KMS-11 (cell line): Measurements from ENCODE around the gene CTCFL.

Experiments
- H2AFZ ChIP-seq: fragments of 200-600 bp; sonication (generic); 2 replicates; pipeline ENCODE4 v1.6.1; 2016; ENCODE audit warnings: antibody characterized with exemption, mixed run types, low read depth
- H3K27ac ChIP-seq: fragments of 200-600 bp; sonication (generic); 2 replicates; pipeline ENCODE4 v1.6.1; 2016; ENCODE audit warnings: mild to moderate bottlenecking, mixed run types
- H3K27me3 ChIP-seq: fragments of 200-600 bp; sonication (generic); 2 replicates; pipeline ENCODE4 v1.6.1; 2017; ENCODE audit warnings: mild to moderate bottlenecking, low read depth, mixed run types, moderate library complexity; ENCODE audit not compliant: insufficient read depth
- H3K36me3 ChIP-seq: fragments of 200-600 bp; sonication (generic); 2 replicates; pipeline ENCODE4 v1.6.1; 2017; ENCODE audit warnings: mild to moderate bottlenecking, mixed run types; ENCODE audit not compliant: insufficient read depth
- H3K4me1 ChIP-seq: fragments of 200-600 bp; sonication (generic); 2 replicates; pipeline ENCODE4 v1.6.1; 2016; ENCODE audit warnings: mild to moderate bottlenecking, low read depth, mixed run types; ENCODE audit not compliant: poor library complexity, severe bottlenecking
- H3K4me2 ChIP-seq: fragments of 200-600 bp; sonication (generic); 2 replicates; pipeline ENCODE4 v1.7.0; 2016; ENCODE audit warnings: mild to moderate bottlenecking, mixed run types
- H3K4me3 ChIP-seq: fragments of 200-600 bp; sonication (generic); IDR thresholded peaks from 2 replicates; pipeline ENCODE4 v1.6.1; 2017; ENCODE audit warnings: low read depth, low read length, mixed read lengths; ENCODE audit not compliant: insufficient read depth
- H3K79me2 ChIP-seq: fragments of 200-600 bp; sonication (generic); 2 replicates; pipeline ENCODE4 v1.6.1; 2016; ENCODE audit warnings: low read depth, mixed run types; ENCODE audit not compliant: insufficient read depth
- H3K9ac ChIP-seq: fragments of 200-600 bp; sonication (generic); 2 replicates; pipeline ENCODE4 v1.6.1; 2016; ENCODE audit warnings: mild to moderate bottlenecking, mixed run types
- H4K20me1 ChIP-seq: fragments of 200-600 bp; sonication (generic); 2 replicates; pipeline ENCODE4 v1.6.1; 2016; ENCODE audit warnings: mild to moderate bottlenecking, mixed run types; ENCODE audit not compliant: insufficient read depth
- CTCF ChIP-seq: fragments of 200-600 bp; sonication (generic); conservative IDR thresholded peaks from 2 replicates; pipeline ENCODE4 v1.6.1; 2017; ENCODE audit warnings: low read depth, mild to moderate bottlenecking, antibody characterized with exemption, low read length, moderate library complexity, mixed read lengths

The CTCFL gene

GRCh38 chr20:57570920-57571319, 46.0 kb upstream of the CTCFL start:
- Histone ChIP-seq H4K20me1 (no peaks in the 10 kb centered on the region), H3K27me3 (peaks cover 94% of the 10 kb centered on the region), H2AFZ (no peak overlapping the region), H3K36me3 (no peaks in the 10 kb centered on the region), H3K4me3 (no peak overlapping the region), H3K9ac (no peak overlapping the region), H3K4me2 (no peak overlapping the region), H3K27ac (no peak overlapping the region), H3K79me2 (no peaks in the 10 kb centered on the region), H3K4me1 (no peaks in the 10 kb centered on the region)
- no peak for TF ChIP-seq CTCF

GRCh38 chr20:57570145-57570850, 45.4 kb upstream of the CTCFL start:
- Histone ChIP-seq H3K4me1 (no peaks in the 10 kb centered on the region), H2AFZ (no peak overlapping the region), H4K20me1 (no peaks in the 10 kb centered on the region), H3K27ac (no peak overlapping the region), H3K36me3 (no peaks in the 10 kb centered on the region), H3K9ac (no peak overlapping the region), H3K79me2 (no peaks in the 10 kb centered on the region), H3K4me3 (no peak overlapping the region), H3K27me3 (peaks cover 91% of the 10 kb centered on the region), H3K4me2 (no peak overlapping the region)
- no peak for TF ChIP-seq CTCF

- no peak overlapping the region for H3K4me3 ChIP-seq
Measured at GRCh38 chr20:57568960-57569359, 44.0 kb upstream of the CTCFL start.

GRCh38 chr20:57568088-57568896, 43.4 kb upstream of the CTCFL start:
- no peak overlapping the region for H3K4me2 ChIP-seq
- no peaks in the 10 kb centered on the region for H3K36me3 ChIP-seq
- peaks cover 91% of the 10 kb centered on the region for H3K27me3 ChIP-seq
- H3K79me2 ChIP-seq = no peaks in the 10 kb centered on the region
- no peak for TF ChIP-seq CTCF
- H3K27ac ChIP-seq = no peak overlapping the region
- no peak overlapping the region for H2AFZ ChIP-seq
- no peaks in the 10 kb centered on the region for H4K20me1 ChIP-seq
- no peak overlapping the region for H3K4me3 ChIP-seq
- no peak overlapping the region for H3K9ac ChIP-seq
- H3K4me1 ChIP-seq = no peaks in the 10 kb centered on the region

More at GRCh38 chr20:57568960-57569359, 44.0 kb upstream of the CTCFL start:
- no peaks in the 10 kb centered on the region for H4K20me1 ChIP-seq
- H3K36me3 ChIP-seq = no peaks in the 10 kb centered on the region
- no peak overlapping the region for H2AFZ ChIP-seq
- no peak overlapping the region for H3K27ac ChIP-seq
- TF ChIP-seq CTCF = no peak
- no peaks in the 10 kb centered on the region for H3K4me1 ChIP-seq
- no peaks in the 10 kb centered on the region for H3K79me2 ChIP-seq
- no peak overlapping the region for H3K9ac ChIP-seq
- no peak overlapping the region for H3K4me2 ChIP-seq
- H3K27me3 ChIP-seq = peaks cover 91% of the 10 kb centered on the region
